GM23338 (cell line): ENCODE measurements around the gene CIT. TPM values are rescaled to one million over a fixed set of nuclear protein-coding genes. Genes with fewer than 3 reads are reported as not detected.

Experiments used
- ATAC-seq: fragments of 200-7000 bp; cut with Tn5 transposase; 3 replicates; pipeline ENCODE4 v1.9.1; 2020
- DNase-seq: peaks from one replicate; pipeline ENCODE4 v3.0.0-alpha.2; 2015; ENCODE audit warnings: low spot score
- H2AFZ ChIP-seq: fragments of 200-600 bp; sonication (generic); 2 replicates; pipeline ENCODE4 v1.8.0; 2016; ENCODE audit warnings: antibody characterized with exemption, mild to moderate bottlenecking, moderate library complexity
- H3F3A ChIP-seq: fragments of 200-600 bp; sonication (generic); replicated peaks from 2 replicates; pipeline ENCODE4 v1.8.0; 2017; ENCODE audit warnings: antibody characterized with exemption, mixed run types, low read depth
- H3K27ac ChIP-seq: fragments of 200-600 bp; sonication (generic); 2 replicates; pipeline ENCODE4 v1.6.1; 2016; ENCODE audit warnings: low read depth
- H3K27me3 ChIP-seq: fragments of 200-600 bp; sonication (generic); 2 replicates; pipeline ENCODE4 v1.8.0; 2016; ENCODE audit warnings: mild to moderate bottlenecking, mixed run types, moderate library complexity; ENCODE audit not compliant: insufficient read depth
- H3K36me3 ChIP-seq: fragments of 200-600 bp; sonication (generic); 2 replicates; pipeline ENCODE4 v1.8.0; 2016; ENCODE audit warnings: mild to moderate bottlenecking; ENCODE audit not compliant: insufficient read depth
- H3K4me1 ChIP-seq: fragments of 200-600 bp; sonication (generic); 2 replicates; pipeline ENCODE4 v1.8.0; 2016; ENCODE audit warnings: mild to moderate bottlenecking, moderate library complexity; ENCODE audit not compliant: insufficient read depth
- H3K4me2 ChIP-seq: fragments of 200-600 bp; sonication (generic); 2 replicates; pipeline ENCODE4 v1.7.1; 2017; ENCODE audit warnings: mixed run types
- H3K4me3 ChIP-seq: fragments of 200-600 bp; sonication (generic); 2 replicates; pipeline ENCODE4 v1.6.1; 2016; ENCODE audit warnings: mixed run types
- H3K79me2 ChIP-seq: fragments of 200-600 bp; sonication (generic); replicated peaks from 2 replicates; pipeline ENCODE4 v1.8.0; 2017; ENCODE audit warnings: mild to moderate bottlenecking; ENCODE audit not compliant: insufficient read depth
- H3K9me2 ChIP-seq: fragments of 200-600 bp; sonication (generic); 2 replicates; pipeline ENCODE4 v1.8.0; 2017; ENCODE audit not compliant: insufficient read depth
- H4K20me1 ChIP-seq: fragments of 200-600 bp; sonication (generic); replicated peaks from 2 replicates; pipeline ENCODE4 v1.8.0; 2017; ENCODE audit warnings: mild to moderate bottlenecking; ENCODE audit not compliant: insufficient read depth
- H3K27ac Mint-ChIP-seq: 2 replicates; pipeline ENCODE4 v1.8.0; 2020; ENCODE audit warnings: inconsistent platforms, mild to moderate bottlenecking, moderate library complexity, mixed read lengths
- H3K27me3 Mint-ChIP-seq: 3 replicates; pipeline ENCODE4 v1.8.0; 2022; ENCODE audit warnings: low read depth, mild to moderate bottlenecking, moderate library complexity, mixed read lengths, inconsistent platforms; ENCODE audit not compliant: insufficient read depth, poor library complexity
- H3K36me3 Mint-ChIP-seq: 3 replicates; pipeline ENCODE4 v1.8.0; 2021; ENCODE audit warnings: low read depth, mild to moderate bottlenecking, inconsistent platforms, moderate library complexity, mixed read lengths
- H3K4me1 Mint-ChIP-seq: 3 replicates; pipeline ENCODE4 v1.8.0; 2020; ENCODE audit warnings: mild to moderate bottlenecking, inconsistent platforms, mixed read lengths
- H3K4me3 Mint-ChIP-seq: 3 replicates; pipeline ENCODE4 v1.8.0; 2021; ENCODE audit warnings: moderate library complexity, mild to moderate bottlenecking, inconsistent platforms, mixed read lengths
- H3K9me3 Mint-ChIP-seq: 3 replicates; pipeline ENCODE4 v1.8.0; 2020; ENCODE audit warnings: moderate library complexity, mild to moderate bottlenecking, inconsistent platforms, mixed read lengths
- EZH2 ChIP-seq: fragments of 200-600 bp; sonication (generic); IDR thresholded peaks from one replicate; pipeline ENCODE4 v1.8.0; 2017; ENCODE audit warnings: antibody characterized with exemption, mild to moderate bottlenecking, low read depth; ENCODE audit not compliant: unreplicated experiment
- EZH2phosphoT487 ChIP-seq: fragments of 200-600 bp; sonication (generic); IDR thresholded peaks from one replicate; pipeline ENCODE4 v1.8.1; 2018; ENCODE audit warnings: antibody characterized with exemption; ENCODE audit not compliant: unreplicated experiment
- JUNB ChIP-seq: IDR thresholded peaks from one replicate; pipeline ENCODE4 v1.6.1; 2016; ENCODE audit warnings: antibody characterized with exemption; ENCODE audit not compliant: unreplicated experiment
- NANOG ChIP-seq: IDR thresholded peaks from 2 replicates; pipeline ENCODE4 v1.6.1; 2016; ENCODE audit warnings: antibody characterized with exemption, borderline replicate concordance
- POLR2AphosphoS5 ChIP-seq: IDR thresholded peaks from 2 replicates; pipeline ENCODE4 v1.6.1; 2016; ENCODE audit warnings: antibody characterized with exemption, low read depth
- STAT1 ChIP-seq: IDR thresholded peaks from one replicate; pipeline ENCODE4 v1.6.1; 2016; ENCODE audit warnings: antibody characterized with exemption; ENCODE audit not compliant: unreplicated experiment
- ZNF114 ChIP-seq: fragments of 250-450 bp; sonication (Bioruptor Pico); IDR thresholded peaks from 2 replicates; pipeline ENCODE4 v1.5.0; 2020; ENCODE audit warnings: mild to moderate bottlenecking, moderate library complexity
- ZNF331 ChIP-seq: fragments of 250-450 bp; sonication (Bioruptor Pico); IDR thresholded peaks from 2 replicates; pipeline ENCODE4 v1.5.0; 2020; ENCODE audit warnings: low read depth, mild to moderate bottlenecking, moderate library complexity
- polyA plus RNA-seq: library from polyadenylated mRNA; unstranded; fragments of >200 nt; fragmentation: Nextera tagmentation; extraction: Ambion mirVana; gene quantifications from 2 replicates; pipeline ENCODE4 v1.2.1, GENCODE V29; 2016
- total RNA-seq: library from RNA; depleted of rRNA; stranded (reverse); fragments of >200 nt; shearing (Covaris generic); gene quantifications from 2 replicates; pipeline ENCODE4 v1.2.3, GENCODE V29; 2014
- TF ChIP-seq, protein P1 (sequence below), 2 experiments: fragments of 200-600 bp in 1 of 2; sonication (generic) in 1 of 2; conservative IDR thresholded peaks; 2 replicates each; pipeline versions ENCODE4 v1.5.1 to v1.6.1; 2016 to 2017; ENCODE audit warnings: antibody characterized with exemption in 2 of 2, low read depth in 2 of 2, mild to moderate bottlenecking in 2 of 2, moderate library complexity in 1 of 2

Gene CIT
- total and polyA plus RNA-seq, 2 experiments from 2014 or later: 9.7 to 47.8 TPM

DNA sequence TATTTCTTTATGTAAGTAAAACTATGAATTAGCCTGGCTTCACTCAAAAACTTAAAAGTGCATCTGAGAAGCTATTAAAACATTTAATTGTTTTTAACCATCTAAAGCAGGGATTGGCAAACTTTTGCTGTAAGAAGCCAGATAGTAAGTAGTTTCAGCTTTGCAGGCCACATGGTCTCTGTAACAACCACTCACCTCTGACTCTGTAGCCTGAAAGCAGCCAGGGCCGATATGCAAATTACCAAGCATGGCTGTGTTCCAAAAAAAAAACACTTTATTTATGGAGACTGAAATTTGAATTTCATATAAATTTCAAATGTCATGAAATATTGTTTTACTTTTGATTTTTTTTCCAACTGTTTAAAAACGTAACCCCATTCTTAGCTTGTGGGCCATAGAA lies 95.3 kb downstream of the CIT start (continued):
- TF ChIP-seq NANOG (no peak), JUNB (no peak), EZH2 (no peak)

DNA sequence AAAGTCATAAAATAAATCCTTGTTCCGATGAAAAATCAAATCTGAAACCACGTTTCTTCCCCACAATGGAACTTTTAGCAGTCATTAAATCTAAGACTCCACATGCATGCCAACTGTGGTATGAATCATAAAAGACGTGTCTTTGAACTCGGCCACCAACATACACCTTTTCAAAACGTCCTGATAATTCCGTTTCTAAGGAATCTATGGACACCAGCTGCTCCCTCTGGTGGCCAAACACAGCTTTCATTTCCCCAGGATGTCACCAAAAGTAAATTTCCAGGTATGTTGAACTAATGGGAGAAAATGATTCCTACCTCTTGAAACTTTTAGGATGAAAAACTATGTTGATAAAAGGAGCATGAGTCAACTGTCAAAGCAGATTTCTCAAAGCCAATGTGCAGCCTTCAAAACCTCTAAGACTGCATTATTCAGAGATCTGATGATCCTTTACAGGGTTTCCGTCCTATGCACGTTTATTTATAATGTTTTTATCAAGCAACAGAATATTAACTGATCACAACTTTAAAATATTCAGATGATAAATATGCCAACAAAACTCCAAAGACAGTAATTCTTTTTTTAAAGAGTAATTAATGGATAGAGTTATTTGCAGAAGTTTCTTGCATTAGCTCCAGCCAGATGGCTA lies 96.2 kb downstream of the CIT start:
- Mint-ChIP-seq H3K9me3 (peaks cover 2% of the 10 kb centered on the region; the same call in 1 of the 3 replicates), H3K27me3 (peaks cover 1% of the 10 kb centered on the region), H3K36me3 (peaks cover 53% of the 10 kb centered on the region), H3K27ac (peak overlapping the region; percentile 67; the same call in 1 of the 2 replicates), H3K4me1 (peaks cover 7% of the 10 kb centered on the region; the same call in 2 of the 3 replicates), H3K4me3 (no peak overlapping the region)
- Histone ChIP-seq H3K36me3 (peaks cover 10% of the 10 kb centered on the region), H3K4me2 (no peak overlapping the region), H3F3A (no peaks in the 10 kb centered on the region), H4K20me1 (no peaks in the 10 kb centered on the region), H3K79me2 (no peaks in the 10 kb centered on the region), H3K4me1 (no peaks in the 10 kb centered on the region), H3K4me3 (no peak overlapping the region), H3K27me3 (no peaks in the 10 kb centered on the region), H3K9me2 (no peaks in the 10 kb centered on the region), H3K27ac (no peak overlapping the region), H2AFZ (no peak overlapping the region)
- TF ChIP-seq ZNF331 (CRISPR knock-in tag): no peak
- TF ChIP-seq, protein P1, sequence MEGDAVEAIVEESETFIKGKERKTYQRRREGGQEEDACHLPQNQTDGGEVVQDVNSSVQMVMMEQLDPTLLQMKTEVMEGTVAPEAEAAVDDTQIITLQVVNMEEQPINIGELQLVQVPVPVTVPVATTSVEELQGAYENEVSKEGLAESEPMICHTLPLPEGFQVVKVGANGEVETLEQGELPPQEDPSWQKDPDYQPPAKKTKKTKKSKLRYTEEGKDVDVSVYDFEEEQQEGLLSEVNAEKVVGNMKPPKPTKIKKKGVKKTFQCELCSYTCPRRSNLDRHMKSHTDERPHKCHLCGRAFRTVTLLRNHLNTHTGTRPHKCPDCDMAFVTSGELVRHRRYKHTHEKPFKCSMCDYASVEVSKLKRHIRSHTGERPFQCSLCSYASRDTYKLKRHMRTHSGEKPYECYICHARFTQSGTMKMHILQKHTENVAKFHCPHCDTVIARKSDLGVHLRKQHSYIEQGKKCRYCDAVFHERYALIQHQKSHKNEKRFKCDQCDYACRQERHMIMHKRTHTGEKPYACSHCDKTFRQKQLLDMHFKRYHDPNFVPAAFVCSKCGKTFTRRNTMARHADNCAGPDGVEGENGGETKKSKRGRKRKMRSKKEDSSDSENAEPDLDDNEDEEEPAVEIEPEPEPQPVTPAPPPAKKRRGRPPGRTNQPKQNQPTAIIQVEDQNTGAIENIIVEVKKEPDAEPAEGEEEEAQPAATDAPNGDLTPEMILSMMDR (conservative IDR thresholded peaks at IDR 0.05; ENCODE audit: low read depth in 2 of 2): peak; percentile 75 to 98
- DNase-seq (peak; percentile 73), ATAC-seq (peak; percentile 50)

DNA sequence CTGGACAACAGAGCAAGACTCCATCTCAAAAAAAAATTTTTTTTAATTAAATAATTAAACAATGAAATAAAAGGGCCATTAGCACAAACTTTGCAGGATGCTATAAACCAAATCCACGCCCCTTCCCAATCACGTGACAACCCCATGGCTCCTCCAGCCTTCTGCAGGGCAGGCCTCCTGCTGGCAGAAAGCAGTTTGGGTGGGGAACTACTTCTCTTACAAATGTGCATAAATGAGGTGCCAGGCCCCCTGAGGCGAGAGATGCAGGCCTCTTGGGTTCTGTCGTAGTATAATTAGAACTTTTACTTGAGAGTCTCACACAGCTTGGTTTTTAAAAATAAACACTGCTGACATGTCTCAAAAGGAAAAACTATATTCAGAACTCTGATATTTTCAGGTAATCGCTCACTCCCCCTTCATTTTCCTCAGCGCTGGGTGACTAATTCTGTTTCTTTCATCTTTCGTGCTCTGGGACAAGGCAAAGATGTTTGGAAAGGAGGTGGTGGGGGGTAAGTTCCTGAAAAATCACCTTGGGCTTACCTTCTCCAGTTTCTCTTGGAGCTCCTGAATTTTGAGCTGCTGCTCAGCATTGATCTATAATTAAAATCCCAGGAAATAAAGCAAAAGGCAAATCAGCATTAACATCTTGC lies 101.7 kb downstream of the CIT start:
- Histone ChIP-seq H3K36me3 (peaks cover 13% of the 10 kb centered on the region; the same call in 1 of the 2 replicates), H3F3A (no peaks in the 10 kb centered on the region), H3K27me3 (no peaks in the 10 kb centered on the region), H3K27ac (no peak overlapping the region), H4K20me1 (no peaks in the 10 kb centered on the region), H2AFZ (no peak overlapping the region), H3K4me3 (no peak overlapping the region), H3K79me2 (no peaks in the 10 kb centered on the region), H3K9me2 (no peaks in the 10 kb centered on the region), H3K4me2 (no peak overlapping the region), H3K4me1 (no peaks in the 10 kb centered on the region)
- H3K9me3 Mint-ChIP-seq: no peaks in the 10 kb centered on the region
- DNase-seq: peak; percentile 11
- no peak overlapping the region; the same call in 1 of the 2 replicates for H3K27ac Mint-ChIP-seq
- no peak for ATAC-seq
- H3K36me3 Mint-ChIP-seq: peaks cover 50% of the 10 kb centered on the region
- peaks cover 11% of the 10 kb centered on the region; the same call in 1 of the 3 replicates for H3K4me1 Mint-ChIP-seq
- H3K27me3 Mint-ChIP-seq: no peaks in the 10 kb centered on the region
- H3K4me3 Mint-ChIP-seq: no peak overlapping the region
- TF ChIP-seq, protein P1 (conservative IDR thresholded peaks at IDR 0.05; ENCODE audit: low read depth in 2 of 2): no peak
- TF ChIP-seq STAT1 (no peak), ZNF331 (CRISPR knock-in tag) (no peak), POLR2AphosphoS5 (no peak), ZNF114 (CRISPR knock-in tag) (no peak), EZH2phosphoT487 (no peak)
